IMR-90 (cell line): ENCODE measurements around the gene CD3E. TPM values are rescaled to one million over a fixed set of nuclear protein-coding genes. Genes with fewer than 3 reads are reported as not detected.

Experiments used
- ATAC-seq: fragments of 200-7000 bp; cut with Tn5 transposase; 2 replicates; pipeline ENCODE4 v1.9.1; 2020; ENCODE audit warnings: low read depth, mild to moderate bottlenecking, moderate library complexity
- BruUV-seq: library from RNA; stranded (reverse); fragments of 400-500 nt; replicated peaks from 2 replicates; lab custom pipeline; 2021; lab: Mats Ljungman, UMichigan
- CTCF ChIA-PET: fragments of 300-600 bp; formaldehyde crosslinking; extraction: SDS; loops from one replicate; lab custom pipeline; 2021; ENCODE audit warnings: antibody characterized with exemption; lab: Yijun Ruan, JAX
- POLR2A ChIA-PET: fragments of 300-600 bp; sonication (Branson Sonifier 250); formaldehyde crosslinking; loops from one replicate; lab custom pipeline; 2022; ENCODE audit warnings: antibody characterized with exemption; ENCODE audit not compliant: unreplicated experiment; lab: Charles Lee
- DNase-seq: peaks from one replicate; pipeline ENCODE4 v3.0.0; 2013
- H2AFZ ChIP-seq: replicated peaks from 2 replicates; pipeline ENCODE3; 2013; ENCODE audit warnings: low read length, mild to moderate bottlenecking; ENCODE audit not compliant: poor library complexity
- H2AK5ac ChIP-seq: 2 replicates; pipeline ENCODE4 v1.6.1; 2013; ENCODE audit warnings: low read depth, low read length, inconsistent platforms
- H2AK9ac ChIP-seq: replicated peaks from 2 replicates; pipeline ENCODE3; 2013; ENCODE audit warnings: mild to moderate bottlenecking, low read depth, low read length, moderate library complexity; ENCODE audit not compliant: poor library complexity
- H2BK120ac ChIP-seq: 2 replicates; pipeline ENCODE4 v1.6.1; 2013; ENCODE audit warnings: low read depth, low read length, inconsistent platforms
- H2BK15ac ChIP-seq: 3 replicates; pipeline ENCODE4 v1.6.1; 2013; ENCODE audit warnings: low read depth, low read length, inconsistent platforms
- H2BK20ac ChIP-seq: 2 replicates; pipeline ENCODE4 v1.6.1; 2013; ENCODE audit warnings: low read depth, mild to moderate bottlenecking, inconsistent platforms, low read length, moderate library complexity
- H2BK5ac ChIP-seq: 2 replicates; pipeline ENCODE4 v1.6.1; 2013; ENCODE audit warnings: mild to moderate bottlenecking, low read depth, low read length, inconsistent platforms; ENCODE audit not compliant: poor library complexity, severe bottlenecking
- H3K14ac ChIP-seq: replicated peaks from 2 replicates; pipeline ENCODE4 v1.6.1; 2013; ENCODE audit warnings: low read depth, low read length, inconsistent platforms
- H3K18ac ChIP-seq: 2 replicates; pipeline ENCODE4 v1.6.1; 2013; ENCODE audit warnings: low read depth, low read length, control low read depth
- H3K23ac ChIP-seq: 2 replicates; pipeline ENCODE4 v1.6.1; 2013; ENCODE audit warnings: low read depth, low read length, inconsistent platforms
- H3K27ac ChIP-seq: 2 replicates; pipeline ENCODE4 v1.5.1; 2013; ENCODE audit warnings: mild to moderate bottlenecking, control low read depth, low read length; ENCODE audit not compliant: insufficient read depth
- H3K27me3 ChIP-seq: 2 replicates; pipeline ENCODE4 v1.6.1; 2013; ENCODE audit warnings: low read length; ENCODE audit not compliant: control insufficient read depth, insufficient read depth
- H3K36me3 ChIP-seq: 2 replicates; pipeline ENCODE4 v1.6.1; 2013; ENCODE audit warnings: low read length, mixed read lengths; ENCODE audit not compliant: control insufficient read depth, insufficient read depth
- H3K4ac ChIP-seq: 2 replicates; pipeline ENCODE4 v1.6.1; 2013; ENCODE audit warnings: low read depth, low read length, inconsistent platforms
- H3K4me1 ChIP-seq: 2 replicates; pipeline ENCODE4 v1.6.1; 2013; ENCODE audit warnings: low read length, mixed read lengths; ENCODE audit not compliant: control insufficient read depth, insufficient read depth
- H3K4me2 ChIP-seq: 2 replicates; pipeline ENCODE4 v1.6.1; 2013; ENCODE audit warnings: low read depth, mild to moderate bottlenecking, control low read depth, low read length, moderate library complexity
- H3K4me3 ChIP-seq: 2 replicates; pipeline ENCODE4 v1.5.1; 2013; ENCODE audit warnings: low read depth, mild to moderate bottlenecking, control low read depth, low read length, moderate library complexity; ENCODE audit not compliant: insufficient read depth
- H3K56ac ChIP-seq: 2 replicates; pipeline ENCODE4 v1.6.1; 2013; ENCODE audit warnings: low read length, inconsistent platforms; ENCODE audit not compliant: insufficient read depth; ENCODE audit errors: extremely low read depth
- H3K79me1 ChIP-seq, 2 experiments: 2 replicates each; pipeline ENCODE4 v1.6.1; 2013; ENCODE audit warnings: low read length in 2 of 2, inconsistent platforms in 1 of 2, low read depth in 1 of 2
- H3K9ac ChIP-seq: 2 replicates; pipeline ENCODE4 v1.6.1; 2013; ENCODE audit warnings: low read depth, low read length, control low read depth
- H3K9me1 ChIP-seq: 2 replicates; pipeline ENCODE4 v1.6.1; 2013; ENCODE audit warnings: low read length, inconsistent platforms; ENCODE audit not compliant: insufficient read depth
- H3K9me3 ChIP-seq: 2 replicates; pipeline ENCODE4 v1.6.1; 2013; ENCODE audit warnings: low read length; ENCODE audit not compliant: control insufficient read depth, insufficient read depth
- H4K20me1 ChIP-seq: 2 replicates; pipeline ENCODE4 v1.6.1; 2013; ENCODE audit warnings: low read length, inconsistent platforms; ENCODE audit not compliant: insufficient read depth
- H4K5ac ChIP-seq: 2 replicates; pipeline ENCODE4 v1.6.1; 2013; ENCODE audit warnings: mild to moderate bottlenecking, low read depth, low read length, control low read depth
- H4K8ac ChIP-seq, 2 experiments: 2 replicates each; pipeline ENCODE4 v1.6.1; 2013; ENCODE audit warnings: low read depth in 2 of 2, low read length in 2 of 2, control low read depth in 1 of 2, inconsistent platforms in 1 of 2
- H4K91ac ChIP-seq: 2 replicates; pipeline ENCODE4 v1.6.1; 2013; ENCODE audit warnings: low read depth, low read length, inconsistent platforms; ENCODE audit not compliant: insufficient read depth
- BHLHE40 ChIP-seq: fragments of 150-350 bp; IDR thresholded peaks from 2 replicates; pipeline ENCODE4 v1.6.1; 2016; ENCODE audit warnings: mild to moderate bottlenecking, low read depth, low read length
- CEBPB ChIP-seq: IDR thresholded peaks from 2 replicates; pipeline ENCODE4 v1.6.1; 2012; ENCODE audit warnings: low read depth, low read length, improper control_type of control experiment
- CHD1 ChIP-seq: IDR thresholded peaks from 2 replicates; pipeline ENCODE4 v1.6.1; 2012; ENCODE audit warnings: low read depth, low read length, improper control_type of control experiment
- FOS ChIP-seq: fragments of 150-350 bp; IDR thresholded peaks from 2 replicates; pipeline ENCODE4 v1.6.1; 2016; ENCODE audit warnings: low read depth, low read length
- MAFK ChIP-seq: IDR thresholded peaks from 2 replicates; pipeline ENCODE4 v1.6.1; 2012; ENCODE audit warnings: low read depth, low read length, improper control_type of control experiment
- MAZ ChIP-seq: IDR thresholded peaks from 2 replicates; pipeline ENCODE4 v1.6.1; 2012; ENCODE audit warnings: low read depth, mild to moderate bottlenecking, low read length, improper control_type of control experiment, moderate library complexity, borderline replicate concordance
- MXI1 ChIP-seq: IDR thresholded peaks from 2 replicates; pipeline ENCODE4 v1.6.1; 2012; ENCODE audit warnings: low read depth, mild to moderate bottlenecking, low read length, moderate library complexity, borderline replicate concordance
- NFE2L2 ChIP-seq: fragments of 150-350 bp; IDR thresholded peaks from 2 replicates; pipeline ENCODE4 v1.6.1; 2016; ENCODE audit warnings: low read depth, mild to moderate bottlenecking, low read length
- POLR2A ChIP-seq: IDR thresholded peaks from 2 replicates; pipeline ENCODE4 v1.6.1; 2012; ENCODE audit warnings: mild to moderate bottlenecking, low read depth, low read length
- RAD21 ChIP-seq: IDR thresholded peaks from 2 replicates; pipeline ENCODE4 v1.6.1; 2012; ENCODE audit warnings: low read length, improper control_type of control experiment
- RCOR1 ChIP-seq: IDR thresholded peaks from 2 replicates; pipeline ENCODE4 v1.6.1; 2012; ENCODE audit warnings: mild to moderate bottlenecking, low read length, improper control_type of control experiment; ENCODE audit not compliant: insufficient replicate concordance
- RFX5 ChIP-seq: IDR thresholded peaks from 2 replicates; pipeline ENCODE4 v1.8.0; 2012; ENCODE audit warnings: low read depth, mild to moderate bottlenecking, low read length, moderate library complexity
- SMC3 ChIP-seq: fragments of 150-350 bp; IDR thresholded peaks from 2 replicates; pipeline ENCODE4 v1.6.1; 2016; ENCODE audit warnings: low read depth, mild to moderate bottlenecking, antibody characterized with exemption, low read length, moderate library complexity
- WGBS, 2 experiments: methylation state at CpG; one replicate each; pipeline versions ENCODE4 v1.1.5 to v1.1.7; 2013; ENCODE audit warnings: missing lambda C conversion rate in 2 of 2; ENCODE audit not compliant: insufficient read length in 1 of 2; ENCODE audit errors: extremely low coverage in 2 of 2; 5-methylcytosine and 5-hydroxymethylcytosine counted together
- dilution Hi-C: fragments of 300-500 bp; cut with HindIII; formaldehyde crosslinking; loops from one replicate; pipeline ENCODE4 v1.14.3; 2018; ENCODE audit warnings: low sequenced_read_pairs; ENCODE audit not compliant: unreplicated experiment
- in situ Hi-C: fragments of 300-500 bp; cut with MboI; formaldehyde crosslinking; loops from 3 replicates; pipeline ENCODE4 v1.14.3; 2019; ENCODE audit warnings: low sequenced_read_pairs, inconsistent platforms, mixed read lengths
- intact Hi-C: fragments of 100-400 bp; cut with micrococcal nuclease; formaldehyde crosslinking; loops from 2 replicates; pipeline ENCODE4 v1.10.0; 2022
- polyA plus RNA-seq, 3 experiments: library from polyadenylated mRNA; depleted of rRNA; stranded (reverse); fragments of >200 nt; gene quantifications; 2 replicates each; pipeline ENCODE4 v1.2.3, GENCODE V29; 2012; ENCODE audit warnings: low replicate concordance in 1 of 3
- total RNA-seq: library from RNA; depleted of rRNA; stranded (reverse); fragments of >200 nt; gene quantifications from 2 replicates; pipeline ENCODE4 v1.2.3, GENCODE V29; 2012
- TF ChIP-seq, protein P1 (sequence below): fragments of 150-350 bp; IDR thresholded peaks from 2 replicates; pipeline ENCODE4 v1.6.1; 2017; ENCODE audit warnings: mild to moderate bottlenecking, antibody characterized with exemption, low read length, low read depth
- TF ChIP-seq, protein P2 (sequence below): fragments of 150-350 bp; IDR thresholded peaks from 2 replicates; pipeline ENCODE4 v1.6.1; 2016; ENCODE audit warnings: low read depth, mild to moderate bottlenecking, low read length, moderate library complexity, borderline replicate concordance
- TF ChIP-seq, protein P3 (sequence below): conservative IDR thresholded peaks from 2 replicates; pipeline ENCODE4 v1.5.1; 2012; ENCODE audit warnings: mild to moderate bottlenecking, low read depth, low read length, improper control_type of control experiment

CD3E gene
- total and polyA plus RNA-seq, 2 of the 4 experiments (the other 2 are of a cell fraction), result not detected

DNA sequence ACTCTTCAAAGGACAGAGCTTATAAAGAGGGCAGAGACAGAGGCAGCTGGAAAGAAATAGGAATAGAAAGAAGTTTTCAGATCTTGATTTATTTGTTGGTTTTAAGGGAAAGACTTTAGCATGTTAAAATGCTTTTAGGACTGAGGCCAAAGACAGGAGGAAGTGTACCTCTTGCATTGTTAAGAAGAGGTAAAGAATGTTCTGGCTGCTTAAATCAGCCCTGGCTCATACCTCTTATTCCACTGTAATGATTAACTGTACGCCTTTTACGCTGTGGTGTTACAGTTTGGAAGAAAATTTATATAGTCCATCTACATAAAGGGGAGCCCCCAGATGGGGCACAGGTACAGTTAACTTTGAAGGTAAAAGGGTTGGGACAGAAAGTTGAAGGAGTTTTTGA is 30.3 kb upstream of the CD3E start:
- Histone ChIP-seq H2AK9ac (no peak overlapping the region), H3K27me3 (peaks cover 3% of the 10 kb centered on the region; the same call in 1 of the 2 replicates), H3K4me2 (no peak overlapping the region), H2AFZ (no peak overlapping the region), H3K4me3 (no peak overlapping the region), H3K56ac (no peak overlapping the region), H4K91ac (no peak overlapping the region), H4K5ac (no peak overlapping the region), H3K18ac (no peak overlapping the region), H3K36me3 (no peaks in the 10 kb centered on the region), H3K79me1 (no peaks in the 10 kb centered on the region), H2BK20ac (no peak overlapping the region), H3K9ac (no peak overlapping the region), H2BK5ac (no peak overlapping the region), H3K23ac (no peak overlapping the region), H3K27ac (no peak overlapping the region), H2AK5ac (no peak overlapping the region), H3K4ac (no peak overlapping the region), H2BK120ac (no peak overlapping the region), H4K20me1 (no peaks in the 10 kb centered on the region), H3K14ac (no peak overlapping the region), H2BK15ac (no peak overlapping the region), H3K9me3 (no peaks in the 10 kb centered on the region), H4K8ac (no peak overlapping the region), H3K9me1 (no peaks in the 10 kb centered on the region), H3K4me1 (no peaks in the 10 kb centered on the region)
- intact Hi-C loops (no loop called here), dilution Hi-C loops (no loop called here), in situ Hi-C loops (no loop called here)
- CTCF ChIA-PET, result no interaction called here
- POLR2A ChIA-PET, result no interaction called here
- ATAC-seq (no peak), DNase-seq (no peak)
- WGBS, 2 experiments, result no CpG with 5 or more reads among the region's 2 CpGs
- BruUV-seq, result no TSS peak
- TF ChIP-seq BHLHE40 (no peak), RFX5 (no peak), SMC3 (no peak), RCOR1 (no peak), FOS (no peak), NFE2L2 (no peak), MAFK (no peak), RAD21 (no peak), MAZ (no peak), POLR2A (no peak), CHD1 (no peak), CEBPB (no peak), MXI1 (no peak)
- TF ChIP-seq, protein P1, sequence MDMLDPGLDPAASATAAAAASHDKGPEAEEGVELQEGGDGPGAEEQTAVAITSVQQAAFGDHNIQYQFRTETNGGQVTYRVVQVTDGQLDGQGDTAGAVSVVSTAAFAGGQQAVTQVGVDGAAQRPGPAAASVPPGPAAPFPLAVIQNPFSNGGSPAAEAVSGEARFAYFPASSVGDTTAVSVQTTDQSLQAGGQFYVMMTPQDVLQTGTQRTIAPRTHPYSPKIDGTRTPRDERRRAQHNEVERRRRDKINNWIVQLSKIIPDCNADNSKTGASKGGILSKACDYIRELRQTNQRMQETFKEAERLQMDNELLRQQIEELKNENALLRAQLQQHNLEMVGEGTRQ, result no peak
- TF ChIP-seq, protein P2, sequence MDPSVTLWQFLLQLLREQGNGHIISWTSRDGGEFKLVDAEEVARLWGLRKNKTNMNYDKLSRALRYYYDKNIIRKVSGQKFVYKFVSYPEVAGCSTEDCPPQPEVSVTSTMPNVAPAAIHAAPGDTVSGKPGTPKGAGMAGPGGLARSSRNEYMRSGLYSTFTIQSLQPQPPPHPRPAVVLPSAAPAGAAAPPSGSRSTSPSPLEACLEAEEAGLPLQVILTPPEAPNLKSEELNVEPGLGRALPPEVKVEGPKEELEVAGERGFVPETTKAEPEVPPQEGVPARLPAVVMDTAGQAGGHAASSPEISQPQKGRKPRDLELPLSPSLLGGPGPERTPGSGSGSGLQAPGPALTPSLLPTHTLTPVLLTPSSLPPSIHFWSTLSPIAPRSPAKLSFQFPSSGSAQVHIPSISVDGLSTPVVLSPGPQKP, result no peak
- TF ChIP-seq, protein P3, sequence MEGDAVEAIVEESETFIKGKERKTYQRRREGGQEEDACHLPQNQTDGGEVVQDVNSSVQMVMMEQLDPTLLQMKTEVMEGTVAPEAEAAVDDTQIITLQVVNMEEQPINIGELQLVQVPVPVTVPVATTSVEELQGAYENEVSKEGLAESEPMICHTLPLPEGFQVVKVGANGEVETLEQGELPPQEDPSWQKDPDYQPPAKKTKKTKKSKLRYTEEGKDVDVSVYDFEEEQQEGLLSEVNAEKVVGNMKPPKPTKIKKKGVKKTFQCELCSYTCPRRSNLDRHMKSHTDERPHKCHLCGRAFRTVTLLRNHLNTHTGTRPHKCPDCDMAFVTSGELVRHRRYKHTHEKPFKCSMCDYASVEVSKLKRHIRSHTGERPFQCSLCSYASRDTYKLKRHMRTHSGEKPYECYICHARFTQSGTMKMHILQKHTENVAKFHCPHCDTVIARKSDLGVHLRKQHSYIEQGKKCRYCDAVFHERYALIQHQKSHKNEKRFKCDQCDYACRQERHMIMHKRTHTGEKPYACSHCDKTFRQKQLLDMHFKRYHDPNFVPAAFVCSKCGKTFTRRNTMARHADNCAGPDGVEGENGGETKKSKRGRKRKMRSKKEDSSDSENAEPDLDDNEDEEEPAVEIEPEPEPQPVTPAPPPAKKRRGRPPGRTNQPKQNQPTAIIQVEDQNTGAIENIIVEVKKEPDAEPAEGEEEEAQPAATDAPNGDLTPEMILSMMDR, result no peak
